Measurements from ENCODE around the gene KRT20.

GRCh38 chr17:40903129-40903847 is 18.2 kb upstream of the KRT20 start:
- TF ChIP-seq CTCF (IDR thresholded peaks at IDR 0.05) = no peak
- no peak for TF ChIP-seq POLR2A (IDR thresholded peaks at IDR 0.05)

Measured in breast epithelium (tissue), 3 donors.